Ramos (cell line): Measurements from ENCODE around the gene CDH13.

Source experiments
- in situ Hi-C: fragments of 300-500 bp; cut with MboI; formaldehyde crosslinking; loops from one replicate; pipeline ENCODE4 v1.14.3; 2022; ENCODE audit warnings: low sequenced_read_pairs; ENCODE audit not compliant: unreplicated experiment

CDH13 gene

GRCh38 chr16:82965808-82966207 lies 339.0 kb downstream of the CDH13 start:
- in situ Hi-C loops: no loop called here

- in situ Hi-C loops: no loop called here
These were observed 340.7 kb downstream of the CDH13 start for GRCh38 chr16:82967424-82967823.

GRCh38 chr16:82971126-82971525 lies 344.4 kb downstream of the CDH13 start:
- in situ Hi-C loops: no loop called here

- in situ Hi-C loops: no loop called here
These were observed 345.7 kb downstream of the CDH13 start for GRCh38 chr16:82972331-82972919.

GRCh38 chr16:82979406-82980111 lies 352.8 kb downstream of the CDH13 start:
- in situ Hi-C loops: no loop called here

- in situ Hi-C loops: no loop called here
These were observed 354.0 kb downstream of the CDH13 start for GRCh38 chr16:82980810-82981209.

GRCh38 chr16:82987767-82988166 lies 361.0 kb downstream of the CDH13 start:
- in situ Hi-C loops: no loop called here

GRCh38 chr16:82990155-82990554 lies 363.4 kb downstream of the CDH13 start:
- in situ Hi-C loops: no loop called here

- in situ Hi-C loops: no loop called here
These were observed 364.6 kb downstream of the CDH13 start for GRCh38 chr16:82991410-82991809.

- in situ Hi-C loops: no loop called here
These were observed 365.4 kb downstream of the CDH13 start for GRCh38 chr16:82991966-82992675.

- in situ Hi-C loops: no loop called here
These were observed 366.0 kb downstream of the CDH13 start for GRCh38 chr16:82992786-82993185.

- in situ Hi-C loops: no loop called here
These were observed 366.6 kb downstream of the CDH13 start for GRCh38 chr16:82993415-82993814.

GRCh38 chr16:82993926-82994325 lies 367.2 kb downstream of the CDH13 start:
- in situ Hi-C loops: no loop called here

GRCh38 chr16:82995286-82995923 lies 368.6 kb downstream of the CDH13 start:
- in situ Hi-C loops: no loop called here

GRCh38 chr16:82995924-82996441 lies 369.2 kb downstream of the CDH13 start:
- in situ Hi-C loops: no loop called here

- in situ Hi-C loops: no loop called here
These were observed 370.0 kb downstream of the CDH13 start for GRCh38 chr16:82996814-82997213.

- in situ Hi-C loops: no loop called here
These were observed 372.9 kb downstream of the CDH13 start for GRCh38 chr16:82999711-83000110.

- in situ Hi-C loops: no loop called here
These were observed 375.9 kb downstream of the CDH13 start for GRCh38 chr16:83002351-83003334.

GRCh38 chr16:83004868-83005652 lies 378.3 kb downstream of the CDH13 start:
- in situ Hi-C loops: no loop called here
